Stimulated activated CD4-positive, alpha-beta T cell treated with anti-CD3 and anti-CD28 coated beads, Interleukin-2, amount 100 ng/mL, for 24 hours (primary cell): ENCODE data around the gene LMOD2.

ENCODE experiments used
- DNase-seq, 2 donors: peaks; one replicate each; pipeline ENCODE4 v3.0.0-alpha.2; 2020

The LMOD2 gene

GRCh38 chr7:123641901-123642300, 13.8 kb upstream of the LMOD2 start:
- DNase-seq = no peak

GRCh38 chr7:123643495-123644441, 11.9 kb upstream of the LMOD2 start:
- DNase-seq = no peak

- no peak for DNase-seq
Measured at GRCh38 chr7:123645516-123645915, 10.2 kb upstream of the LMOD2 start.

- no peak for DNase-seq
Measured at GRCh38 chr7:123647106-123647730, 8.4 kb upstream of the LMOD2 start.

GRCh38 chr7:123649964-123650363, 5.7 kb upstream of the LMOD2 start:
- no peak for DNase-seq

- no peak for DNase-seq
Measured at GRCh38 chr7:123650595-123650994, 5.1 kb upstream of the LMOD2 start.

GRCh38 chr7:123652406-123652805, 3.3 kb upstream of the LMOD2 start:
- DNase-seq = no peak

- no peak for DNase-seq
Measured at GRCh38 chr7:123653162-123653561, 2.5 kb upstream of the LMOD2 start.

GRCh38 chr7:123656544-123657303, 1.1 kb downstream of the LMOD2 start:
- DNase-seq = no peak

GRCh38 chr7:123657304-123657685, 1.6 kb downstream of the LMOD2 start:
- no peak for DNase-seq

GRCh38 chr7:123658023-123658422, 2.4 kb downstream of the LMOD2 start:
- DNase-seq = no peak

GRCh38 chr7:123660514-123661354, 5.1 kb downstream of the LMOD2 start:
- DNase-seq = no peak

GRCh38 chr7:123661765-123662164, 6.1 kb downstream of the LMOD2 start:
- DNase-seq = no peak

- DNase-seq = no peak
Measured at GRCh38 chr7:123662293-123662692, 6.6 kb downstream of the LMOD2 start.

GRCh38 chr7:123662755-123663154, 7.1 kb downstream of the LMOD2 start:
- DNase-seq = no peak

- DNase-seq = no peak
Measured at GRCh38 chr7:123663200-123663599, 7.5 kb downstream of the LMOD2 start.

GRCh38 chr7:123665157-123665556, 9.5 kb downstream of the LMOD2 start:
- no peak for DNase-seq

GRCh38 chr7:123665896-123666295, 10.2 kb downstream of the LMOD2 start:
- DNase-seq = no peak

GRCh38 chr7:123666492-123666891, 10.8 kb downstream of the LMOD2 start:
- no peak for DNase-seq

GRCh38 chr7:123669485-123669884, 13.8 kb downstream of the LMOD2 start:
- DNase-seq = no peak

GRCh38 chr7:123673137-123673732, 17.6 kb downstream of the LMOD2 start:
- DNase-seq = no peak

- DNase-seq = no peak
Measured at GRCh38 chr7:123673752-123674398, 18.2 kb downstream of the LMOD2 start.
